Prostate gland (tissue), 2 donors: ENCODE results near the gene PRPF31.

ENCODE experiments used
- POLR2AphosphoS5 ChIP-seq: sonication (generic); formaldehyde crosslinking; IDR thresholded peaks from one replicate; pipeline ENCODE4 v1.6.1; 2017; ENCODE audit warnings: antibody characterized with exemption
- TF ChIP-seq, protein P1 (sequence below), 4 experiments: fragments of 200-600 bp in 2 of 4; fragments of 450-650 bp in 2 of 4; sonication (generic) in 2 of 4; IDR thresholded peaks; 1 replicate in 3 of 4; 2 replicates in 1 of 4; pipeline ENCODE4 v1.5.1; 2016 to 2019; ENCODE audit warnings: antibody characterized with exemption in 4 of 4, mild to moderate bottlenecking in 2 of 4, moderate library complexity in 2 of 4

DNA sequence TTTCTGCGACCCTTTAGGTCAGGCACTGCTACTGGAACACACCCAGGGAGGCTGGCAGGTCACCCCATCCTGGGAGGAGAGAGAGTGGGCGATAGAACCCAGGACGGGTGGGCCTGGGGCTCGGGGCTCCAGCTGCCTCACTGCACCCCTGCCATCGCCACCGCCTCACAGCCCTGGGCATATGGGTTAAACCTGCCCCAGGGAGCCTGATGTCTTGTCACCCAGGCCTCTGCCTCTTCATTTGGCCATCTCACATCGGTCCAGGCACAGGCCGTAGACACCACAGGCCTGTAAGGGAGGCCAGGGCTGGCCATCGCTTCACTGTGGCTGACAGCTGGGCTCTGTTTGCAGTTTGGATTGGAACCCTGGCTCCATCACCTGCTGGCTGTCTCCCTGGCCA is 10.2 kb downstream of the PRPF31 start:
- TF ChIP-seq, protein P1, sequence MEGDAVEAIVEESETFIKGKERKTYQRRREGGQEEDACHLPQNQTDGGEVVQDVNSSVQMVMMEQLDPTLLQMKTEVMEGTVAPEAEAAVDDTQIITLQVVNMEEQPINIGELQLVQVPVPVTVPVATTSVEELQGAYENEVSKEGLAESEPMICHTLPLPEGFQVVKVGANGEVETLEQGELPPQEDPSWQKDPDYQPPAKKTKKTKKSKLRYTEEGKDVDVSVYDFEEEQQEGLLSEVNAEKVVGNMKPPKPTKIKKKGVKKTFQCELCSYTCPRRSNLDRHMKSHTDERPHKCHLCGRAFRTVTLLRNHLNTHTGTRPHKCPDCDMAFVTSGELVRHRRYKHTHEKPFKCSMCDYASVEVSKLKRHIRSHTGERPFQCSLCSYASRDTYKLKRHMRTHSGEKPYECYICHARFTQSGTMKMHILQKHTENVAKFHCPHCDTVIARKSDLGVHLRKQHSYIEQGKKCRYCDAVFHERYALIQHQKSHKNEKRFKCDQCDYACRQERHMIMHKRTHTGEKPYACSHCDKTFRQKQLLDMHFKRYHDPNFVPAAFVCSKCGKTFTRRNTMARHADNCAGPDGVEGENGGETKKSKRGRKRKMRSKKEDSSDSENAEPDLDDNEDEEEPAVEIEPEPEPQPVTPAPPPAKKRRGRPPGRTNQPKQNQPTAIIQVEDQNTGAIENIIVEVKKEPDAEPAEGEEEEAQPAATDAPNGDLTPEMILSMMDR (IDR thresholded peaks at IDR 0.05) = no peak
- TF ChIP-seq POLR2AphosphoS5 = no peak
